PFSK-1 (cell line): ENCODE measurements around the gene ZFP3.

ENCODE experiments used
- FOXP2 ChIP-seq: optimal IDR thresholded peaks from 2 replicates; pipeline ENCODE3; 2011; ENCODE audit warnings: borderline replicate concordance, control low read depth, inconsistent platforms; ENCODE audit not compliant: insufficient read depth; ENCODE audit errors: extremely low read length, extremely low read depth
- POLR2AphosphoS5 ChIP-seq: IDR thresholded peaks from 2 replicates; pipeline ENCODE4 v1.6.1; 2012; ENCODE audit warnings: low read depth, mild to moderate bottlenecking, control low read depth, low read length, moderate library complexity
- REST ChIP-seq, 2 experiments: IDR thresholded peaks; 2 replicates each; pipeline versions ENCODE4 v1.6.1 to v1.8.0; 2011 to 2012; ENCODE audit warnings: low read depth in 2 of 2, low read length in 2 of 2, control low read depth in 1 of 2, inconsistent platforms in 1 of 2, mild to moderate bottlenecking in 1 of 2, moderate library complexity in 1 of 2; ENCODE audit not compliant: insufficient read depth in 1 of 2
- SIN3A ChIP-seq: IDR thresholded peaks from 2 replicates; pipeline ENCODE4 v1.6.1; 2012; ENCODE audit warnings: mild to moderate bottlenecking, low read length, moderate library complexity, borderline replicate concordance; ENCODE audit not compliant: insufficient read depth
- TAF1 ChIP-seq: IDR thresholded peaks from 2 replicates; pipeline ENCODE4 v1.6.1; 2012; ENCODE audit warnings: low read length, control low read depth, borderline replicate concordance; ENCODE audit not compliant: insufficient read depth

Gene ZFP3

DNA sequence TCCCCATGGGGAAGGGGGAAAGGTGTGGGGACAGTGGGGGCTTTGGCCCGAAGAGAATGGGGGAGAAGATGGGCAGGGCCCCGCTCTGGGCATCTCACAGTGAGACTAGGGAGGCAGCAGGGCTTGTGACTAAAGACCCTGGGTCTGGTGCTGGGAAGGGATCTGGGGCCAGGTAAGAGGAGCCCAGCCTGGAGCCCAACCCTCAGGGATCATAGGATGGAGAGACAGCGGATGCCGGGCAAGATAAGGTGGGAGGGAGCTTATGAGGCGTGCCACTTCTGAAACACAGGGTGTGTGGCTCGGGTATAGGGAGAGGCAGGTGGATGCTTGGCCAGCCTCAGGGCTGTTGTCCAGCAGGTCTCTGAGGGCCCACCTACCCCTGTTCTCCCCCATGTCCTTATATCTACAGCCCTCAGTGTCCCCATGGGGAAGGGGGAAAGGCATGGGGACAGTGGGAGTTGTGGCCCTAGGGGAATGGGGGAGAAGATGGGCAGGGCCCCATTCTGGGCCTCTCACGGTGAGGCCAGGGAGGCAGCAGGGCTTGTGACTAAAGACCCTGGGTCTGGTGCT, 53.0 kb downstream of the ZFP3 start:
- no peak for TF ChIP-seq FOXP2
- no peak for TF ChIP-seq REST (IDR thresholded peaks at IDR 0.05; ENCODE audit: insufficient read depth in 1 of 2, low read depth in 2 of 2, low read length in 2 of 2)
- no peak for TF ChIP-seq TAF1
- no peak for TF ChIP-seq POLR2AphosphoS5
- no peak for TF ChIP-seq SIN3A

DNA sequence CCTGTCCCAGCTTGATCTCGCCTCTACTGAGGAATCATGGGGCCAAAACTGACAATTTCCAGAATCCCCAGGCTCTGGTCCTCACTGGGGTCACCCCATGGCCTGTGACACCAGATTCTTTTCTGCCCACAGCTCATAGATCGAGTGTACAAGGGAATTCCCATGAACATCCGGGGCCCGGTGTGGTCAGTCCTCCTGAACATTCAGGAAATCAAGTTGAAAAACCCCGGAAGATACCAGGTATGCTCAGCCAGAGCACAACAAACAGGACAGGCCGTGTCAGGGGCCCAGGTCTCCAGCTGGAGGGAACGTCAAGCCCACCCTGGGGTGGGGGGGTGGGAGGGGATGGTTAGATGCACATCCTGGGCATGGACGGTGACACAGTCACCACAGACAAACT, 55.0 kb downstream of the ZFP3 start:
- TF ChIP-seq FOXP2 (no peak), TAF1 (no peak), REST (IDR thresholded peaks at IDR 0.05; ENCODE audit: insufficient read depth in 1 of 2, low read depth in 2 of 2, low read length in 2 of 2) (no peak), SIN3A (no peak), POLR2AphosphoS5 (no peak)

DNA sequence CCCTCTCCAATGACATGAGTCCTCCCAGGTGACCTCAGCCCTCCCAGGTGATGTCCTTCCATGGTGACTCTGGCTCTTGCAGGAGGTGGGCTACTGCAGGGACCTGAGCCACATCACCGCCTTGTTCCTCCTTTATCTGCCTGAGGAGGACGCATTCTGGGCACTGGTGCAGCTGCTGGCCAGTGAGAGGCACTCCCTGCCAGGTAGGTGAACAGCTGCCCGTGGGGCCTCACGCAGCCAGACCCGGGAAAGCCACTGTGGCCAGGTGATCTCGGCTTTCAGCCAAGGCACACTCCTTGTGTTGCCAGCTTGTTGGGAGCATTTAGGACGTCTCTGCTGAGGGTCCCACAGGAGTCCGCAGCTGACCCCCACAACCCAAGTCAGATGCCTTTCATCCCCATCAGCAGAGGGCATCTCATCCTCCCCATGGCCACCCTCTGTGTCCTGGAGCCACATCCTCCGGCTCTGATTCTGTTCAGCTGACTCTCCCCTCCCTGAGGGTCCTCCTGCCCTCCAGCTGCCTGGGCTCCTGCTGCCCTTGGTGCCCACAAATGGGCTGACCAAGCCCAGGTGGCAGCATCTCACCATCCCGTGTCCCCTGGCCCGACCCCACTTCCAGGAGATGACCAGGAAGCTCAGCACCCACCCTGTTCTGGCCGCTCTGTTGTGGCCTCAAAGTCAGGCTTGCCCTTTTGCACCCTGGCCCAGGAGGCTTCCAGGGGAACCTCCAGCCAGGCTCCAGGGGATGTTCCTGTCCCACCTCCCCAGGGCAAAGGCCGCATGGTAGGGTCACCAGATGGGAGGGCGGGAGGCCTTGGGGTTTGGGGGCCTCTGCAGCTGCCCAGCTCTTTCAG, 57.7 kb downstream of the ZFP3 start:
- no peak for TF ChIP-seq FOXP2
- TF ChIP-seq POLR2AphosphoS5 = no peak
- TF ChIP-seq REST (IDR thresholded peaks at IDR 0.05; ENCODE audit: insufficient read depth in 1 of 2, low read depth in 2 of 2, low read length in 2 of 2) = no peak
- TF ChIP-seq SIN3A = no peak
- TF ChIP-seq TAF1 = no peak

- no peak for TF ChIP-seq POLR2AphosphoS5
- TF ChIP-seq TAF1 = no peak
Measured at GRCh38 chr17:5138616-5139457, 60.6 kb downstream of the ZFP3 start.

DNA sequence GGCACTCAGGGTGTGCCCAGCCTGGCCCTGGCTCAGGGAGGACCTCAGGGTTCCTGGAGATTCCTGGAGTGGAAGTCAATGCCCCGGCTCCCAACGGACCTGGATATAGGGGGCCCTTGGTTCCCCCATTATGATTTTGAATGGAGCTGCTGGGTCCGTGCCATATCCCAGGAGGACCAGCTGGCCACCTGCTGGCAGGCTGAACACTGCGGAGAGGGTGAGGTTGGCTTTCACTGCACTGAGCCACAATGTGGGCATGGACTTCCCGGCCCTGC, 61.1 kb downstream of the ZFP3 start:
- TF ChIP-seq POLR2AphosphoS5 (no peak), REST (IDR thresholded peaks at IDR 0.05; ENCODE audit: insufficient read depth in 1 of 2, low read depth in 2 of 2, low read length in 2 of 2) (no peak), FOXP2 (no peak), TAF1 (no peak), SIN3A (no peak)
